Measurements from ENCODE around the gene KCNMB3. TPM values are rescaled to one million over a fixed set of nuclear protein-coding genes. Genes with fewer than 3 reads are reported as not detected.
"Not testable (repeated sequence)": the region's sequence is repeated elsewhere in the genome, so short reads cannot be mapped to it uniquely, and the experiment has no call there.

KCNMB3 gene
- total RNA-seq, 4 donors from 2014 or later, result 0.26 to 6.2 (median 4.3) TPM

- no peak for DNase-seq
- no peak overlapping the region for H3K27ac ChIP-seq
- H3K9me3 ChIP-seq, result no peaks in the 10 kb centered on the region
- intact Hi-C loops (cut with DNase I; ENCODE audit: low total_unique reads), result no loop called here
- no peak for TF ChIP-seq CTCF (IDR thresholded peaks at IDR 0.05)
- no peak for TF ChIP-seq POLR2A (IDR thresholded peaks at IDR 0.05)
- no peaks in the 10 kb centered on the region for H3K27me3 ChIP-seq
- no peaks in the 10 kb centered on the region for H3K36me3 ChIP-seq
- no peak overlapping the region for H3K4me3 ChIP-seq
- H3K4me1 ChIP-seq, result no peaks in the 10 kb centered on the region
These were observed 13.5 kb upstream of the KCNMB3 start for GRCh38 chr3:179264449-179264848.

- Histone ChIP-seq H3K27me3 (no peaks in the 10 kb centered on the region), H3K27ac (no peak overlapping the region), H3K4me1 (no peaks in the 10 kb centered on the region), H3K9me3 (no peaks in the 10 kb centered on the region), H3K4me3 (no peak overlapping the region), H3K36me3 (no peaks in the 10 kb centered on the region)
- intact Hi-C loops (cut with DNase I; ENCODE audit: low total_unique reads), result no loop called here
- DNase-seq, result no peak
- TF ChIP-seq POLR2A (IDR thresholded peaks at IDR 0.05) (no peak), CTCF (IDR thresholded peaks at IDR 0.05) (no peak)
These were observed 12.2 kb upstream of the KCNMB3 start for GRCh38 chr3:179263134-179263533.

- H3K27me3 ChIP-seq, result no peaks in the 10 kb centered on the region
- H3K9me3 ChIP-seq, result no peaks in the 10 kb centered on the region
- no peaks in the 10 kb centered on the region for H3K4me1 ChIP-seq
- peak overlapping the region; percentile 60 to 67 for H3K27ac ChIP-seq
- H3K4me3 ChIP-seq, result peak overlapping the region; percentile 39 to 67
- intact Hi-C loops (cut with DNase I; ENCODE audit: low total_unique reads), result no loop called here
- peak in 1 of 2 donors; percentile 33 for TF ChIP-seq POLR2A (IDR thresholded peaks at IDR 0.05)
- no peak for TF ChIP-seq CTCF (IDR thresholded peaks at IDR 0.05)
- no peaks in the 10 kb centered on the region for H3K36me3 ChIP-seq
- peak; percentile 48 to 78 for DNase-seq
These were observed 10.2 kb upstream of the KCNMB3 start for GRCh38 chr3:179260949-179261765.

- H3K4me3 ChIP-seq; intact Hi-C loops (cut with DNase I; ENCODE audit: low total_unique reads); H3K27ac ChIP-seq: not testable (repeated sequence)
These were observed 9.2 kb upstream of the KCNMB3 start for GRCh38 chr3:179259959-179260756.

GRCh38 chr3:179258820-179259219 is 7.9 kb upstream of the KCNMB3 start:
- H3K4me3 ChIP-seq, result no peak overlapping the region
- no peaks in the 10 kb centered on the region for H3K4me1 ChIP-seq
- intact Hi-C loops (cut with DNase I; ENCODE audit: low total_unique reads), result no loop called here
- no peaks in the 10 kb centered on the region for H3K9me3 ChIP-seq
- no peak for TF ChIP-seq POLR2A (IDR thresholded peaks at IDR 0.05)
- no peak for TF ChIP-seq CTCF (IDR thresholded peaks at IDR 0.05)
- no peaks in the 10 kb centered on the region for H3K27me3 ChIP-seq
- no peaks in the 10 kb centered on the region for H3K36me3 ChIP-seq
- no peak overlapping the region for H3K27ac ChIP-seq
- no peak for DNase-seq

More at GRCh38 chr3:179259959-179260756, 9.2 kb upstream of the KCNMB3 start:
- not testable (repeated sequence) for DNase-seq, H3K36me3 ChIP-seq, H3K27me3 ChIP-seq, H3K4me1 ChIP-seq, H3K9me3 ChIP-seq

- H3K36me3 ChIP-seq; H3K27ac ChIP-seq; H3K4me3 ChIP-seq; H3K4me1 ChIP-seq; H3K9me3 ChIP-seq; intact Hi-C loops (cut with DNase I; ENCODE audit: low total_unique reads); DNase-seq; H3K27me3 ChIP-seq: not testable (repeated sequence)
These were observed 6.8 kb upstream of the KCNMB3 start for GRCh38 chr3:179257742-179258141.
